SKM-1 treated with dmso at 0.1 percent for 144 hours (cell line): ENCODE results near the gene OCA2.

Experiments
- DNase-seq: peaks from one replicate; lab custom pipeline; 2025; ENCODE audit not compliant: unreplicated experiment; lab: John Stamatoyannopoulos, UW

The OCA2 gene

GRCh38 chr15:28005004-28005527, 94.0 kb downstream of the OCA2 start:
- DNase-seq: no peak

DNA sequence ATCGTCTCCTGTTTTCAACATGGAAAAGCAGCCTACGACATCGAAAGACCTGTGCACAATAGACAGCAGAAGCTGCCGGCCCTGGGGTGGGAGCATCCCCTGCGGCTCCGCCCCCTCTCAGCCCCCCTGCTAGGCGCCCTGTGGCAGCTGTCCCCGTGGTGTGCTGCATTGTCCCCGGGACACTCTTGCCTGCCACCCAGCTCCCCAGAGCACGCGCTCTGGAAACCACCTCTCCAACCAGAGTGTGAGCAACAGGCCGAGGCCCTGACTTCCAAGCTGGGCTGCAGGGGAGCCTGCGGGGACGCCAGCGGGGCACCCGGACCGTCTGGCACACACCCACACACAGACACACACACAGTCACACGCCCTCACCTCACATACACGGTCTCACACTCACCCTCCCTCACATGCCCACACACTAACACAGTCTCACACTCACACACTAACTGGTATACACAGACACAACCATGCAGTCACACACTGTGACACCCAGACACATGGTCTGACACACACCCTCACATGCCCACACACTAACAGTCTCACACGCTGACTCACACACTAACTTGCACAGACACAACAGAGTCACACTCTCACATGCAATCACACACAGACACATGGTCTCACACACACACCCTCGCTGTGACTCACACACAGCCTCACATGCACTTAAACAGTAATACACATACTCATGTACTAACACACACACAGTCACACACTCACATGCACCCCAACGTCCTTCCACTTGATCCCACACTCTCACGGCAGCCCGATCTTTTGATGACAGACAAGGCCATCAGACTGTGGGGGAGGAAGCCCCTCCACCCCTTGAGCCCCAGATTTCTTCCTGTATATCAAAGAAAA, 94.7 kb downstream of the OCA2 start:
- DNase-seq: no peak

GRCh38 chr15:28003302-28004037, 95.6 kb downstream of the OCA2 start:
- no peak for DNase-seq

- DNase-seq: no peak
Measured at GRCh38 chr15:28002867-28003266, 96.2 kb downstream of the OCA2 start.

DNA sequence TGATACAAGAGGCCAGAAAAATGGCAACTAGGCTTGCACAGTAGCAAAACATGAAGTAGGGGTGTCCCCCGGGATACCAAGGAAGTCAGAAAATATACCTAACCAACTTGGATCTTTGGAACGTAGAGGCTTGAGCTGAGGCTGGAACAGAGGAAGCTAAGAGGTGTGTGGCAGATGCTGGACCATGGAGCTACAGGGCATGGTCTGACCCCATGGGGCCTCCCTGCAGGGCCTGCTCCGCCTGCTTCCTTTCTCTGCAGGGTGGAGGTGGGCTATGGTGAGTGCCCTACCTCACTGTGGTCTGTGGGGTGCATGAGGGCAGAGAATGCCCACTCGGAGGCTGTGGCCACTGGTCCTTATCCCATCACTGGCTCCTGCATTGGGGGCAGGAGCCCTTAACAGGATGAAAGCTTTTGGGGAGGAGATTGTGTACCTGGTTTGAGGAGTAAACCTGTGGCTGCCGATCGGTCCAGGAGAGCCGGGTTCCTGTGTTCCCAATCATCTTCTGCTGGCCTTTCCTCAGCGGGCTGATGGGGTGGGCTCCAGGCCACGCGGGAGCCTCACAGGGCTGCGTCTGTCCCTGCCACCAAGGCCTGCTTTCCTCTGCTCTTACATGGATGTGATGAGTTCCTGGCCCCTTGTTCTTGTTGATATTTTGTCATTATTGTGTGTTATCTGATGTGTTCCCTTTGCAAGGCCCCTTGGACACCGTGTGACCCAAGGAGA, 96.8 kb downstream of the OCA2 start:
- no peak for DNase-seq

DNA sequence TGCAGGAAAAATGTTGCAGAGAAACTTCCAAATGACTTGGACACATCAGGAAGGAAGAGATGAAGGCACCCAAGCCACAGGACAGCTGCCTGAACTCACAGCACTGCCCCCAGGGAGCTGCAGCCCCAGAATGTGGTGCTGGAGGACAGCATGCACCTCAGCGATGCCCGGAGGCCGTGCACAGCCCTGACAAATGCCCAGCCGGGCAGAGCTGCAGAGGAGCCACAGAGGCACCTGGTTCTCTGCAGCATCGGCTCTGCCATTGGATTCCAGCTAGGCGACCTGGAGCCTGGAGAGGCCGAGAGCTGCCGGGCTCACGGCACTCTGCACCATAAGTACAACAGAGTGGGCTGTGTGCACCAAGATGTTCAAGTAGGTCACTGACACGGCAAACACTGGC, 97.5 kb downstream of the OCA2 start:
- DNase-seq: no peak

DNA sequence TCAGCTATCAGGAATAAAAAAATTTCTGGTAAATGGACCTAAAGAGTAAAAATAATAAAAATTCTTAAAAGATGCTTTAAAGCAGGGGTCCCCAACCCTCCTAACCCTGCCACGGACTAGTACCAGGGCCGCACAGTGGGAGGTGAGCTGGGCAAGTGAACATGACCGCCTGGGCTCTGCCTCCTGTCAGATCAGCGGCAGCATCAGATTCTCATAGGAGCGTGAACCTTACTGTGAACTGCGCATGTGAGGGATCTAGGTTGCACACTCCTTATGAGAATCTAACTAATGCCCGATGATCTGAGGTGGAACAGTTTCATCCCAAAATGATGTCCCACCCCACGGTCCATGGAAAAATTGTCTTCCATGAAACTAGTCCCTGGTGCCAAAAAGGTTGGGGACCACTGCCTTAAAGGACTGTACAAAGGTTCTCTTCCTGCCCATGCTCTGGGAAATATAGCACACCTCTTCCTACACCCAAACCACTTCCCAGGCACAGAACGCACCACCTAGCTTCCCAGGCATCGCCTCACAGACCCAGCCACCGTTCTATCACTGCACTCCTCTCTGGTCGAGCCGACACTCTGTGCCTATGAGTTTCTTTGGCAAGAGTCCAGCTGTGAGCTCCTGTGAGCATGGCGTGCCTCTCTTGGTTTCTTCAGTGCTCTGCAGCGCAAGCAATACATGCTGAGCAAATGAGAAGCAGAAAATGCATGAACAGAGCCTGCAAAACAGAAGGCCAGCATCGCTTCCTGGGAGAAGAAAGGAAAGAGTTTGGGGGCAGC, 104.9 kb downstream of the OCA2 start:
- DNase-seq: no peak

DNA sequence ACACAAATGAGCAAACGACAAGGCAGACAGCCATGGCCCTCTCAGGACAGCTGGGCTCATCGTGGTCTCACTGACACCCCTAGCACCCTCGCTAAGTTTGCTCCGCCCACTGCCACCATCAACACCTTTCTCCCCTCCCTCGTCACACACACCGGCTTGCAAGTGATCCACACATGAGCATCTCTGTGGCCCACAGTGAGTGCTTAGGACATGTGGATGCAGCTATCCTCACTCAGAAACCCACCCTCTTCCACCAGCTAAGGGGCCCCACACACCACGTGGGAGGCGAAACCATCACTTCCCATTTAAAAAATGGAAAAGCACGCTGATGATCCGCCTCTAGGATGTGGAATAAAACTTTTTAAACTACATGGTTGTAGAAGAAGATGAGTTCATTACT, 105.6 kb downstream of the OCA2 start:
- no peak for DNase-seq

- DNase-seq: no peak
Measured at GRCh38 chr15:27990521-27991515, 108.3 kb downstream of the OCA2 start.

- DNase-seq: no peak
Measured at GRCh38 chr15:27989838-27990237, 109.3 kb downstream of the OCA2 start.

- DNase-seq: no peak
Measured at GRCh38 chr15:27989427-27989826, 109.7 kb downstream of the OCA2 start.

GRCh38 chr15:27985099-27985498, 114.0 kb downstream of the OCA2 start:
- no peak for DNase-seq

DNA sequence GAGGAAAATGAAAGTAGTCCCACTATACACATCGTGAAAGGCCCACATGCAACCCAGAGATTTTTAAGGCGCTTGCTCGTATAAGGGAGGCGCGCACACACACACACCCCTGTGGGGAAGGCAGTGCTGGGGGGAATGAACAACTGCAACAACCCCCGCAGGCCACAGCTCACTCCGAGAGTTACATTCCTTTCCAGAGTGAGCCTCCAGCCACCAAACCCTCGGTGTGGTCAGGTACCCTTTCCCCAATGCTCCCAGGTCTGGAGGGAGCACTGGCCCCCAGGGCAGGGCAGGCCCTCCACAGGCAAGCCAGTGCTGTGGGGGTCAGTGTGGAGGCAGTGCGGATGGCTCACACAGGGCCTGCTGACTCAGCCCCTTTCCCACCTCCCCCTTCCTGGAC, 115.6 kb downstream of the OCA2 start:
- no peak for DNase-seq

DNA sequence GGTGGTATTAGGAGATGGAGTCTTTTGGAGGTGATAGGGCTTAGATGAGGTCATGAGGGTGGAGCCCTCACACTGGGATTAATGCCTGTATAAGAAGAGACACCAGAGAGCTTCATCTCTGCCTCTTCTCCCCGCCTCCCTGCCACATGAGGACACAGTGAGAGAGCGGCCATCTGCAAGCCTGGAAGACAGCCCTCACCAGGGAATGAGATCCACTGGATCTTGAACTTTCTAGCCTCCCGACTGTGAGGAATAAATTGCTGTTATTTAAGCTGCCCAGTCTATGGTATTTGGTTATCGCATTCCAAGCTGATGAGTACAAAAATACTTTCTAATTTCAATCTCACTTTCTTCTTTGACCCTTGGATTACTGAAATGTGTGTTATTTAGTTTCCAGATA, 121.4 kb downstream of the OCA2 start:
- no peak for DNase-seq

- no peak for DNase-seq
Measured at GRCh38 chr15:27973886-27974285, 125.2 kb downstream of the OCA2 start.

GRCh38 chr15:27970661-27971392, 128.3 kb downstream of the OCA2 start:
- no peak for DNase-seq

- no peak for DNase-seq
Measured at GRCh38 chr15:27967541-27967940, 131.6 kb downstream of the OCA2 start.

- no peak for DNase-seq
Measured at GRCh38 chr15:27965546-27965945, 133.6 kb downstream of the OCA2 start.

DNA sequence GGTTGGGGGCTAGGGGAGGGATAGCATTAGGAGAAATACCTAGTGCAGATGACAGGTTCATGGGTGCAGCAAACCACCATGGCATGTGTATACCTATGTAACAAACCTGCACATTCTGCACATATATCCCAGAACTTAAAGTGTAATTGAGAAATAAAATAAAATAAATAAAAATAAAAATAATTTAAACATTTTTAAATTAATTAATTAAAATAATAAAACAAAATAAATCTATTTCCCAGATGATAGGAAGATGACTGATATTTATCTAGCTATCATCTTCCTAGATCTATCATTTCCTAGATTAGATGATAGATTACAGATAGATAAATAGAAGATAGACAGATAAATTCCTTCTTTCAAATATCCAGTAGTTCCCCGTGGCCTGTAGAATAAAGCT, 137.3 kb downstream of the OCA2 start:
- DNase-seq: no peak
